Measurements from ENCODE around the gene KCNA2.

Gene KCNA2

DNA sequence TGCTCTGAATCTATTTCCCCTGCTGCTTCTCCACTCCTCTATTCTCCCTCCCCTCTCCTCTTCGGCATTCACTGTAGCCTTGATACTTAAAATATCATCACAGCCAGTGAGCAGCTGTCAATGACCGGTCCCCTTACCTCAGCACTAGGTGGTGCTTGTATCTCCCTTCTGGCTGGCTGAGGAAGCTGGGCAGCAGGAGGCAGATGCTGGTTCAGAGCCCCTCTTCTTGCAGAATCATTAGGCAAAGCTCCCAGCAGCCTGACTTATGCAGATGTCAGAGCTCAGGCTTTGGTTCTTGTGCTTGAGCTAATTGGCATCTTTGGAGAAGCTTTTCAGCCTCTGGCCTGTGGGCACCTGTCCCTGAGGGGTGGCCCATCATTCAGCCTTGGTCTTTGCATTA lies 31.9 kb upstream of the KCNA2 start (continued):
- TF ChIP-seq, protein P1, sequence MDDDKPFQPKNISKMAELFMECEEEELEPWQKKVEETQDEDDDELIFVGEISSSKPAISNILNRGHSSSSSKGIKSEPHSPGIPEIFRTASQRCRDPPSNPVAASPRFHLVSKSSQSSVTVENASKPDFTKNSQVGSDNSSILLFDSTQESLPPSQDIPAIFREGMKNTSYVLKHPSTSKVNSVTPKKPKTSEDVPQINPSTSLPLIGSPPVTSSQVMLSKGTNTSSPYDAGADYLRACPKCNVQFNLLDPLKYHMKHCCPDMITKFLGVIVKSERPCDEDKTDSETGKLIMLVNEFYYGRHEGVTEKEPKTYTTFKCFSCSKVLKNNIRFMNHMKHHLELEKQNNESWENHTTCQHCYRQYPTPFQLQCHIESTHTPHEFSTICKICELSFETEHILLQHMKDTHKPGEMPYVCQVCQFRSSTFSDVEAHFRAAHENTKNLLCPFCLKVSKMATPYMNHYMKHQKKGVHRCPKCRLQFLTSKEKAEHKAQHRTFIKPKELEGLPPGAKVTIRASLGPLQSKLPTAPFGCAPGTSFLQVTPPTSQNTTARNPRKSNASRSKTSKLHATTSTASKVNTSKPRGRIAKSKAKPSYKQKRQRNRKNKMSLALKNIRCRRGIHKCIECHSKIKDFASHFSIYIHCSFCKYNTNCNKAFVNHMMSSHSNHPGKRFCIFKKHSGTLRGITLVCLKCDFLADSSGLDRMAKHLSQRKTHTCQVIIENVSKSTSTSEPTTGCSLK (tag by site-specific recombination; IDR thresholded peaks at IDR 0.05) = no peak
- TF ChIP-seq, protein P2, sequence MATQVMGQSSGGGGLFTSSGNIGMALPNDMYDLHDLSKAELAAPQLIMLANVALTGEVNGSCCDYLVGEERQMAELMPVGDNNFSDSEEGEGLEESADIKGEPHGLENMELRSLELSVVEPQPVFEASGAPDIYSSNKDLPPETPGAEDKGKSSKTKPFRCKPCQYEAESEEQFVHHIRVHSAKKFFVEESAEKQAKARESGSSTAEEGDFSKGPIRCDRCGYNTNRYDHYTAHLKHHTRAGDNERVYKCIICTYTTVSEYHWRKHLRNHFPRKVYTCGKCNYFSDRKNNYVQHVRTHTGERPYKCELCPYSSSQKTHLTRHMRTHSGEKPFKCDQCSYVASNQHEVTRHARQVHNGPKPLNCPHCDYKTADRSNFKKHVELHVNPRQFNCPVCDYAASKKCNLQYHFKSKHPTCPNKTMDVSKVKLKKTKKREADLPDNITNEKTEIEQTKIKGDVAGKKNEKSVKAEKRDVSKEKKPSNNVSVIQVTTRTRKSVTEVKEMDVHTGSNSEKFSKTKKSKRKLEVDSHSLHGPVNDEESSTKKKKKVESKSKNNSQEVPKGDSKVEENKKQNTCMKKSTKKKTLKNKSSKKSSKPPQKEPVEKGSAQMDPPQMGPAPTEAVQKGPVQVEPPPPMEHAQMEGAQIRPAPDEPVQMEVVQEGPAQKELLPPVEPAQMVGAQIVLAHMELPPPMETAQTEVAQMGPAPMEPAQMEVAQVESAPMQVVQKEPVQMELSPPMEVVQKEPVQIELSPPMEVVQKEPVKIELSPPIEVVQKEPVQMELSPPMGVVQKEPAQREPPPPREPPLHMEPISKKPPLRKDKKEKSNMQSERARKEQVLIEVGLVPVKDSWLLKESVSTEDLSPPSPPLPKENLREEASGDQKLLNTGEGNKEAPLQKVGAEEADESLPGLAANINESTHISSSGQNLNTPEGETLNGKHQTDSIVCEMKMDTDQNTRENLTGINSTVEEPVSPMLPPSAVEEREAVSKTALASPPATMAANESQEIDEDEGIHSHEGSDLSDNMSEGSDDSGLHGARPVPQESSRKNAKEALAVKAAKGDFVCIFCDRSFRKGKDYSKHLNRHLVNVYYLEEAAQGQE (tag by site-specific recombination; IDR thresholded peaks at IDR 0.05) = no peak
- TF ChIP-seq GFI1B (tag by site-specific recombination; IDR thresholded peaks at IDR 0.05) = no peak
- TF ChIP-seq, protein P3, sequence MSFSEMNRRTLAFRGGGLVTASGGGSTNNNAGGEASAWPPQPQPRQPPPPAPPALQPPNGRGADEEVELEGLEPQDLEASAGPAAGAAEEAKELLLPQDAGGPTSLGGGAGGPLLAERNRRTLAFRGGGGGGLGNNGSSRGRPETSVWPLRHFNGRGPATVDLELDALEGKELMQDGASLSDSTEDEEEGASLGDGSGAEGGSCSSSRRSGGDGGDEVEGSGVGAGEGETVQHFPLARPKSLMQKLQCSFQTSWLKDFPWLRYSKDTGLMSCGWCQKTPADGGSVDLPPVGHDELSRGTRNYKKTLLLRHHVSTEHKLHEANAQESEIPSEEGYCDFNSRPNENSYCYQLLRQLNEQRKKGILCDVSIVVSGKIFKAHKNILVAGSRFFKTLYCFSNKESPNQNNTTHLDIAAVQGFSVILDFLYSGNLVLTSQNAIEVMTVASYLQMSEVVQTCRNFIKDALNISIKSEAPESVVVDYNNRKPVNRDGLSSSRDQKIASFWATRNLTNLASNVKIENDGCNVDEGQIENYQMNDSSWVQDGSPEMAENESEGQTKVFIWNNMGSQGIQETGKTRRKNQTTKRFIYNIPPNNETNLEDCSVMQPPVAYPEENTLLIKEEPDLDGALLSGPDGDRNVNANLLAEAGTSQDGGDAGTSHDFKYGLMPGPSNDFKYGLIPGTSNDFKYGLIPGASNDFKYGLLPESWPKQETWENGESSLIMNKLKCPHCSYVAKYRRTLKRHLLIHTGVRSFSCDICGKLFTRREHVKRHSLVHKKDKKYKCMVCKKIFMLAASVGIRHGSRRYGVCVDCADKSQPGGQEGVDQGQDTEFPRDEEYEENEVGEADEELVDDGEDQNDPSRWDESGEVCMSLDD (tag by site-specific recombination; IDR thresholded peaks at IDR 0.05) = no peak
- no peak for TF ChIP-seq ZNF19 (tag by site-specific recombination; IDR thresholded peaks at IDR 0.05; ENCODE audit: low read depth)

DNA sequence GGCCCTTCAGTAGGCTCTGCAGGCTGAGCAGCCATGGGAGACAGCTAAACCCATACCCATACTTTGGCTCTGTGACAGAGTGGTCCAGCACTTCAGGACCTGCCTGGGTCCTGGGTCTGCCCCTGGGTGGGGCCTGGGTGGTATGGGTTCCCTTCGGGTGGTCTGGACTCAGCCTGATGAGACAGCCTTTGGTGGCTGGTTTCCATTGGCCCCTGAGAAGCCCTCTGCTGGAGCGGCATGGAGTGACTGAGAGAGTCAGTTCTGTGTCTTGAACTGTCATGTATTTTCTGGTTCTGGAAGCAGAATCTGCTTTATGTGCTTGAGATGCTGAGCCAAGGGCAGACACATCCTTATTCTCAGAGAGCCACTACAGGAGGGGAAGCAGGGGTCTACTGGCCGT lies 31.3 kb upstream of the KCNA2 start:
- TF ChIP-seq ZNF19 (tag by site-specific recombination; IDR thresholded peaks at IDR 0.05; ENCODE audit: low read depth) = no peak
- TF ChIP-seq ZNF138 (tag by site-specific recombination; IDR thresholded peaks at IDR 0.05; ENCODE audit: borderline replicate concordance) = no peak
- TF ChIP-seq PRDM1 (tag by site-specific recombination; IDR thresholded peaks at IDR 0.05) = no peak
- no peak for TF ChIP-seq ZNF501 (tag by site-specific recombination; IDR thresholded peaks at IDR 0.05)
- TF ChIP-seq ZNF571 (tag by site-specific recombination; IDR thresholded peaks at IDR 0.05) = no peak
- TF ChIP-seq GLI2 (tag by site-specific recombination; IDR thresholded peaks at IDR 0.05; ENCODE audit: borderline replicate concordance, low read depth) = no peak
- no peak for TF ChIP-seq ZNF785 (tag by site-specific recombination; IDR thresholded peaks at IDR 0.05)
- TF ChIP-seq ZIC2 (tag by site-specific recombination; IDR thresholded peaks at IDR 0.05) = no peak
- TF ChIP-seq ZNF623 (tag by site-specific recombination; IDR thresholded peaks at IDR 0.05) = no peak
- no peak for TF ChIP-seq KLF1 (tag by site-specific recombination; IDR thresholded peaks at IDR 0.05)
- TF ChIP-seq, protein P4, sequence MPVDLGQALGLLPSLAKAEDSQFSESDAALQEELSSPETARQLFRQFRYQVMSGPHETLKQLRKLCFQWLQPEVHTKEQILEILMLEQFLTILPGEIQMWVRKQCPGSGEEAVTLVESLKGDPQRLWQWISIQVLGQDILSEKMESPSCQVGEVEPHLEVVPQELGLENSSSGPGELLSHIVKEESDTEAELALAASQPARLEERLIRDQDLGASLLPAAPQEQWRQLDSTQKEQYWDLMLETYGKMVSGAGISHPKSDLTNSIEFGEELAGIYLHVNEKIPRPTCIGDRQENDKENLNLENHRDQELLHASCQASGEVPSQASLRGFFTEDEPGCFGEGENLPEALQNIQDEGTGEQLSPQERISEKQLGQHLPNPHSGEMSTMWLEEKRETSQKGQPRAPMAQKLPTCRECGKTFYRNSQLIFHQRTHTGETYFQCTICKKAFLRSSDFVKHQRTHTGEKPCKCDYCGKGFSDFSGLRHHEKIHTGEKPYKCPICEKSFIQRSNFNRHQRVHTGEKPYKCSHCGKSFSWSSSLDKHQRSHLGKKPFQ (tag by site-specific recombination; IDR thresholded peaks at IDR 0.05) = no peak
- no peak for TF ChIP-seq ZBTB21 (tag by site-specific recombination; IDR thresholded peaks at IDR 0.05)
- no peak for TF ChIP-seq ZNF324 (tag by site-specific recombination; IDR thresholded peaks at IDR 0.05)
- TF ChIP-seq ZNF221 (tag by site-specific recombination; IDR thresholded peaks at IDR 0.05; ENCODE audit: borderline replicate concordance) = no peak
- TF ChIP-seq YY2 (tag by site-specific recombination; IDR thresholded peaks at IDR 0.05) = no peak
- TF ChIP-seq ZNF549 (tag by site-specific recombination; IDR thresholded peaks at IDR 0.05) = no peak
- TF ChIP-seq, protein P5, sequence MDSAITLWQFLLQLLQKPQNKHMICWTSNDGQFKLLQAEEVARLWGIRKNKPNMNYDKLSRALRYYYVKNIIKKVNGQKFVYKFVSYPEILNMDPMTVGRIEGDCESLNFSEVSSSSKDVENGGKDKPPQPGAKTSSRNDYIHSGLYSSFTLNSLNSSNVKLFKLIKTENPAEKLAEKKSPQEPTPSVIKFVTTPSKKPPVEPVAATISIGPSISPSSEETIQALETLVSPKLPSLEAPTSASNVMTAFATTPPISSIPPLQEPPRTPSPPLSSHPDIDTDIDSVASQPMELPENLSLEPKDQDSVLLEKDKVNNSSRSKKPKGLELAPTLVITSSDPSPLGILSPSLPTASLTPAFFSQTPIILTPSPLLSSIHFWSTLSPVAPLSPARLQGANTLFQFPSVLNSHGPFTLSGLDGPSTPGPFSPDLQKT (IDR thresholded peaks at IDR 0.05; ENCODE audit: borderline replicate concordance, low read depth, low read length) = no peak
- TF ChIP-seq ZNF473 (tag by site-specific recombination; IDR thresholded peaks at IDR 0.05) = no peak
- no peak for TF ChIP-seq ZNF23 (tag by site-specific recombination; IDR thresholded peaks at IDR 0.05; ENCODE audit: borderline replicate concordance)
- TF ChIP-seq ZNF658 (tag by site-specific recombination; IDR thresholded peaks at IDR 0.05) = no peak
- ChIA-PET CTCF (interaction anchor here (0.8 to 3.8 kb wide), 4 partner anchors 18 to 128 kb away, joined by 3 to 24 read pairs (median 4); no protein-coding TSS in a partner anchor), POLR2A (no interaction called here)
- no peak overlapping the region for H3K4me3 ChIP-seq (ENCODE audit: low read depth, low read length)
- no peak overlapping the region for H3K27ac ChIP-seq (ENCODE audit: extremely low read depth, low read depth, low read length)
- no peaks in the 10 kb centered on the region for H3K4me1 ChIP-seq (ENCODE audit: control insufficient read depth, insufficient read depth, low read length)
- no peaks in the 10 kb centered on the region for H3K9me3 ChIP-seq (ENCODE audit: control insufficient read depth, insufficient read depth, low read depth, low read length)
- no peaks in the 10 kb centered on the region for H3K36me3 ChIP-seq (ENCODE audit: control insufficient read depth in 2 of 2, insufficient read depth in 1 of 2, low read length in 2 of 2)
